RWPE1 (cell line): ENCODE data around the gene LRRC2.
"Not testable (repeated sequence)": the region's sequence is repeated elsewhere in the genome, so short reads cannot be mapped to it uniquely, and the experiment has no call there.

Experiments used
- CTCF ChIA-PET: fragments of 350-600 bp; sonication (Branson Sonifier 250); formaldehyde crosslinking; extraction: SDS; loops from one replicate; lab custom pipeline; 2021; lab: Yijun Ruan, JAX
- POLR2A ChIA-PET: fragments of 400-600 bp; formaldehyde crosslinking; extraction: SDS; loops from one replicate; lab custom pipeline; 2020; ENCODE audit warnings: antibody characterized with exemption; ENCODE audit not compliant: low non-redundant PET; lab: Yijun Ruan, JAX
- DNase-seq: peaks from one replicate; pipeline ENCODE4 v3.0.0; 2012; ENCODE audit warnings: low spot score
- H3K27ac ChIP-seq: fragments of 450-650 bp; 2 replicates; pipeline ENCODE4 v1.5.1; 2017
- TF ChIP-seq, protein P1 (sequence below): fragments of 450-650 bp; conservative IDR thresholded peaks from 2 replicates; pipeline ENCODE4 v1.5.1; 2017; ENCODE audit warnings: low read depth, mild to moderate bottlenecking

Gene LRRC2

DNA sequence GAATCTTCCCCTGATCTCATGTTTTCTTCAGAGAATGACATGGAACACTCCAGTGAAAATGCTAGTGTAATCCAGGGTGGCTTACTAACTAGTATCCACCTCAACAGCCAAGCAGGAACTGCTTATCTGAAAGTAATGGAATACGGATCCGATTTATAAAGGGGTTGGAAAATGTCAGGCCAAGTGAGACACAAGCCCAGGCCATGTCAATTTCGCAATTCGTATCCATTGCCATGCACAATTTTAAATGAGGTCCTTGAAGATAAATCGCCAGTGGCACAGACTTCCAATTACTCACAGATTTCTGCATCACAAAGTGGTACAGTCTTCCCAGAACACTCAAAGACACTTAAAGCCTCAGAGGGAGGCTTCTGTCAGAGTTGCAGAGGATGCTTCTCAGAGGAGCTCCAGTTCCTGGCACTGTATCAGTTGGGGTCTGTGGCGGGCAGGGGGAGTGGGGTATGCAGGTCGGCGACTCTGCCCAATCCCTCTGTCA lies 29.8 kb upstream of the LRRC2 start:
- no peak overlapping the region for H3K27ac ChIP-seq
- POLR2A ChIA-PET = no interaction called here
- no peak for DNase-seq
- TF ChIP-seq, protein P1, sequence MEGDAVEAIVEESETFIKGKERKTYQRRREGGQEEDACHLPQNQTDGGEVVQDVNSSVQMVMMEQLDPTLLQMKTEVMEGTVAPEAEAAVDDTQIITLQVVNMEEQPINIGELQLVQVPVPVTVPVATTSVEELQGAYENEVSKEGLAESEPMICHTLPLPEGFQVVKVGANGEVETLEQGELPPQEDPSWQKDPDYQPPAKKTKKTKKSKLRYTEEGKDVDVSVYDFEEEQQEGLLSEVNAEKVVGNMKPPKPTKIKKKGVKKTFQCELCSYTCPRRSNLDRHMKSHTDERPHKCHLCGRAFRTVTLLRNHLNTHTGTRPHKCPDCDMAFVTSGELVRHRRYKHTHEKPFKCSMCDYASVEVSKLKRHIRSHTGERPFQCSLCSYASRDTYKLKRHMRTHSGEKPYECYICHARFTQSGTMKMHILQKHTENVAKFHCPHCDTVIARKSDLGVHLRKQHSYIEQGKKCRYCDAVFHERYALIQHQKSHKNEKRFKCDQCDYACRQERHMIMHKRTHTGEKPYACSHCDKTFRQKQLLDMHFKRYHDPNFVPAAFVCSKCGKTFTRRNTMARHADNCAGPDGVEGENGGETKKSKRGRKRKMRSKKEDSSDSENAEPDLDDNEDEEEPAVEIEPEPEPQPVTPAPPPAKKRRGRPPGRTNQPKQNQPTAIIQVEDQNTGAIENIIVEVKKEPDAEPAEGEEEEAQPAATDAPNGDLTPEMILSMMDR = no peak
- CTCF ChIA-PET = no interaction called here

DNA sequence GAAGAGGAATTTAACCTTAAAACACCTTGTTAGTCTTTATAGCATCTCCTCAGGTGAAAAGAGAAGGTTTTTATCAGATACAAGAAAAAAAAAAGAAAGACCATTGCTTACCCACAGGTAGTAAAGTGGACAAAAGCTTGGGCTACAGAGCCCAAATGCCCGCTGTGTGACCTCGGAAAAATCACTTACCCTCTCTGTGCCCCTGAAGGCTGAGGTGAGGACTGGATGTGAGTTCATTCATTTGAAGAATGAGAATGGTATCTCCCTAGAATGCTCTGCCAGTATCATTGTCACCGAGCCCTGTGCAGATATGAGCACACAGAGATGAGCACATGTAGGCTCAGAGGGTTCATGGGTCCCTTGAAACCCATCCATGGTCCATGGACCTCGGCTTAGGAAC lies 28.6 kb upstream of the LRRC2 start:
- ChIA-PET CTCF (no interaction called here), POLR2A (no interaction called here)
- H3K27ac ChIP-seq = no peak overlapping the region
- no peak for DNase-seq
- TF ChIP-seq, protein P1 = no peak

DNA sequence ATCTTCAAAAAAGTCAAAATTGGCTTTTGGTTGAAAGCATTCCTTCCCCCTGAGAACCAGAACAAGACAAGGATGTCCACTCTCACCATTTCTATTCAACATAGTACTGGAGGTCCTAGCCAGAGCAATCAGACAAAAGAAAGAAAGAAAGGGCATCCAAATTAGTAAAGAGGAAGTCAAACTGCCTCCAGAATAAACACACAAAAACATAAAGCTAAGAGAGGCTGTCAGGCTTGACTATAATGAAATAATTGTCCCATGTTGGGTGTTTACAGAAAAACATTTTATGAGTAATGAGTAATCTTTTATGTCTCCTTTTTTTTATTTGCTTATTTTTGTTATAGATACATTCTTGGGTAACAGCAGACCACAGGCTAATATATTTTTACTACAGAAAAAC lies 27.9 kb upstream of the LRRC2 start:
- ChIA-PET POLR2A (no interaction called here), CTCF (no interaction called here)
- TF ChIP-seq, protein P1 = no peak
- no peak for DNase-seq
- H3K27ac ChIP-seq = no peak overlapping the region

DNA sequence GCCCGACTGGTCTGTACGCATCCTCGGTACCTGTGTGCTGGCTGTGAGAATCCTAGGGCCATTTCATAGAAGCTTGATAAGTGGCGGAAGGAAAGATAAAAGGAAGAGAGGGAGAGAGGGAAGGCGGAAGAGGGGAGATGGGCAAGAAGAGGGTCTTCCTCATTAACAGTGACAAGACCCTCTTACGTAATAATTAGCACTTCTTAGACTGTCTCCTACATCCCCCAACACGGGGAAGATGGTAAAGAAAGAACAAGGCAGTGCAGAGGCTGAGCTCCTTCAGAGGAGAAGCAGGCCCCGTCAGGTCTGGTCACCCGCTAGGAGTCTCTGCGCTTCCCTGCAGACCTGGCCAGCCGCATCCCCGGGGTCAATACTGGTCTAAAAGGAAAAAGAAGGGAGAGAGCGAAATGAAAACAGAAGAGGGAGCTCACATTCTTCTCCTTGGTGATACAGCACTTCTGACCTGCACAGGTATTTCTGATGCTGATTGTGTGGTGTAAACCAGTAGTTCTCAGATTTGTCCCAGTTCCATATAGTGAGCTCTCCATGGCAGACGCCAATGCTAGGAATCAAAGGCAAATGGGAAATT lies 27.3 kb upstream of the LRRC2 start:
- TF ChIP-seq, protein P1 = no peak
- CTCF ChIA-PET = interaction anchor here (0.6 kb wide), 1 partner anchor 71 kb away, joined by 3 read pairs; no protein-coding TSS in a partner anchor
- POLR2A ChIA-PET = no interaction called here
- no peak for DNase-seq
- H3K27ac ChIP-seq = no peak overlapping the region

DNA sequence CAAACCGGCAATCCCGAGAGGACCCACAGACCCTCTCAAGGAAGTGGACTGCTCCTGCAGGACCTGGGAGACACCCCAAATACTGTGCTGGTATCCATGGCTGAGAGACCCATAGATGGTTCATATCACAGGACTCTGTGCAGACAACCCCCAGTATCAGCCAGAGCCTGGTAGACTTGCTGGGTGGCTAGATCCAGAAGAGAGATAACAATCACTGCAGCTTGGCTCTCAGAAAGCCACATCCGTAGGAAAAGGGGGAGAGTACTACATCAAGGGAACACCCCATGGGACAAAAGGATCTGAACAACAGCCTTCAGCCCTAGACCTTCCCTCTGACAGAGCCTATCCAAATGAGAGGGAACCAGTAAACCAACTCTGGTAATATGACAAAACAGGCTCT lies 21.2 kb upstream of the LRRC2 start:
- POLR2A ChIA-PET, DNase-seq, H3K27ac ChIP-seq: not testable (repeated sequence)
- CTCF ChIA-PET = interaction anchor here (0.6 kb wide), 1 partner anchor 43 kb away, joined by 6 read pairs; no protein-coding TSS in a partner anchor

DNA sequence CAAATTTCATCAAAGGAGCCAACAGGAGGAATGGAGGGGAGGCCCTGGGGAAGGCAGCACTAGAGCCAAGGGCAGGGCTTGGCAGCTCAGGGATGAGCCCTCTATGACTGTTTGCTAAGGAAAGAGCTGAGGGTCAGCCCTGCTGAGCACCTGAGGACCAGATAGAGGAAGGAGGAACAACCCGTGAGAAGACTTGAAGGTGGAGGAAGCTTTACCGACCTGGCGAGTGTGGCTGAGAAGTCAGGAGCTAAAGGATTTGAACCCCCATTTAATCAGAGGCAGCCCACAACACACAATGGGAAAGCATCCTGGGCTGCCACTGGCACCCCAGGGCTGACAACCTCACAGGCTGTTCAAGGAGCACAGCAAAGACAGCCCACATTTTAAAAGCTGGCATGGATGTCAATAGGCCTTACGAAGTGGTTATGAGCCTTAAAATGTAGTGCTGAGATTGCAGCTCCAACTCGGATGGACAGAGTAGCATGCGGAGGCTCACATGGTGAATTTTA lies 20.7 kb upstream of the LRRC2 start:
- TF ChIP-seq, protein P1 = no peak
- H3K27ac ChIP-seq = no peak overlapping the region
- DNase-seq = no peak
- CTCF ChIA-PET = interaction anchor here (0.6 kb wide), 1 partner anchor 43 kb away, joined by 6 read pairs; no protein-coding TSS in a partner anchor
- POLR2A ChIA-PET = no interaction called here
